Kidney glomerular epithelial cell (primary cell): Measurements from ENCODE around the gene KLHL41.
"Not testable (repeated sequence)": the region's sequence is repeated elsewhere in the genome, so short reads cannot be mapped to it uniquely, and the experiment has no call there.

Experiments used
- DNase-seq: peaks from one replicate; lab custom pipeline; 2025; lab: John Stamatoyannopoulos, UW

KLHL41 gene

GRCh38 chr2:169509955-169510354 lies 453 bp downstream of the KLHL41 start:
- no peak for DNase-seq

GRCh38 chr2:169510496-169510895 lies 994 bp downstream of the KLHL41 start:
- DNase-seq, result no peak

- DNase-seq, result no peak
Measured at GRCh38 chr2:169511818-169512217, 2.3 kb downstream of the KLHL41 start.

- no peak for DNase-seq
Measured at GRCh38 chr2:169512525-169512924, 3.0 kb downstream of the KLHL41 start.

- DNase-seq, result no peak
Measured at GRCh38 chr2:169513094-169513493, 3.6 kb downstream of the KLHL41 start.

GRCh38 chr2:169513926-169514325 lies 4.4 kb downstream of the KLHL41 start:
- DNase-seq, result no peak

GRCh38 chr2:169514758-169515157 lies 5.3 kb downstream of the KLHL41 start:
- DNase-seq, result not testable (repeated sequence)

GRCh38 chr2:169516488-169516995 lies 7.0 kb downstream of the KLHL41 start:
- DNase-seq, result not testable (repeated sequence)

- DNase-seq, result no peak
Measured at GRCh38 chr2:169520896-169521295, 11.4 kb downstream of the KLHL41 start.

GRCh38 chr2:169523681-169524080 lies 14.2 kb downstream of the KLHL41 start:
- no peak for DNase-seq

- no peak for DNase-seq
Measured at GRCh38 chr2:169525434-169525833, 15.9 kb downstream of the KLHL41 start.

- DNase-seq, result no peak
Measured at GRCh38 chr2:169526451-169526850, 16.9 kb downstream of the KLHL41 start.

GRCh38 chr2:169528271-169528701 lies 18.8 kb downstream of the KLHL41 start:
- DNase-seq, result no peak

- DNase-seq, result not testable (repeated sequence)
Measured at GRCh38 chr2:169539460-169539859, 30.0 kb downstream of the KLHL41 start.

GRCh38 chr2:169540146-169540545 lies 30.6 kb downstream of the KLHL41 start:
- no peak for DNase-seq

- no peak for DNase-seq
Measured at GRCh38 chr2:169542433-169542832, 32.9 kb downstream of the KLHL41 start.

- no peak for DNase-seq
Measured at GRCh38 chr2:169546756-169547155, 37.3 kb downstream of the KLHL41 start.

- DNase-seq, result no peak
Measured at GRCh38 chr2:169561364-169561763, 51.9 kb downstream of the KLHL41 start.

GRCh38 chr2:169562084-169562483 lies 52.6 kb downstream of the KLHL41 start:
- not testable (repeated sequence) for DNase-seq

- no peak for DNase-seq
Measured at GRCh38 chr2:169562519-169562918, 53.0 kb downstream of the KLHL41 start.

GRCh38 chr2:169565686-169566085 lies 56.2 kb downstream of the KLHL41 start:
- DNase-seq, result no peak

GRCh38 chr2:169569948-169570347 lies 60.4 kb downstream of the KLHL41 start:
- DNase-seq, result no peak

GRCh38 chr2:169570752-169571151 lies 61.2 kb downstream of the KLHL41 start:
- DNase-seq, result not testable (repeated sequence)

- DNase-seq, result no peak
Measured at GRCh38 chr2:169571571-169571970, 62.1 kb downstream of the KLHL41 start.

GRCh38 chr2:169572189-169572588 lies 62.7 kb downstream of the KLHL41 start:
- DNase-seq, result no peak
